H9 (cell line): Measurements from ENCODE around the gene POU2F3. TPM values are rescaled to one million over a fixed set of nuclear protein-coding genes. Genes with fewer than 3 reads are reported as not detected.
A peak's percentile ranks its signal among the peaks of the same experiment; 100 is the strongest.

ENCODE experiments used
- DNase-seq: peaks from one replicate; pipeline ENCODE4 v3.0.0-alpha.2; 2017
- H2AFZ ChIP-seq: one replicate; pipeline ENCODE4 v1.6.1; 2013; ENCODE audit warnings: mild to moderate bottlenecking, low read length, control low read depth, moderate library complexity
- H2AK5ac ChIP-seq: 2 replicates; pipeline ENCODE4 v1.6.1; 2013; ENCODE audit warnings: low read length, control low read depth, mixed read lengths; ENCODE audit not compliant: insufficient read length
- H2BK120ac ChIP-seq: one replicate; pipeline ENCODE4 v1.6.1; 2013; ENCODE audit warnings: low read depth, mild to moderate bottlenecking, low read length, control low read depth, inconsistent platforms; ENCODE audit not compliant: poor library complexity, severe bottlenecking
- H2BK12ac ChIP-seq: 2 replicates; pipeline ENCODE4 v1.6.1; 2013; ENCODE audit warnings: low read length, control low read depth, mixed read lengths, low read depth; ENCODE audit not compliant: insufficient read length
- H2BK15ac ChIP-seq: 2 replicates; pipeline ENCODE4 v1.6.1; 2013; ENCODE audit warnings: low read depth, low read length, control low read depth
- H2BK20ac ChIP-seq: one replicate; pipeline ENCODE4 v1.6.1; 2013; ENCODE audit warnings: low read depth, mild to moderate bottlenecking, low read length, control low read depth, inconsistent platforms; ENCODE audit not compliant: poor library complexity, severe bottlenecking
- H2BK5ac ChIP-seq: 2 replicates; pipeline ENCODE4 v1.6.1; 2013; ENCODE audit warnings: low read length, control low read depth, mixed read lengths; ENCODE audit not compliant: insufficient read length
- H3K14ac ChIP-seq: 2 replicates; pipeline ENCODE4 v1.6.1; 2013; ENCODE audit warnings: low read length, control low read depth; ENCODE audit not compliant: insufficient read depth
- H3K18ac ChIP-seq: 2 replicates; pipeline ENCODE4 v1.6.1; 2013; ENCODE audit warnings: low read depth, mild to moderate bottlenecking, mixed read lengths, low read length, control low read depth; ENCODE audit not compliant: insufficient read length
- H3K23ac ChIP-seq: 2 replicates; pipeline ENCODE4 v1.6.1; 2013; ENCODE audit warnings: low read length, control low read depth, mixed read lengths, low read depth; ENCODE audit not compliant: insufficient read length
- H3K23me2 ChIP-seq: 2 replicates; pipeline ENCODE4 v1.6.1; 2013; ENCODE audit warnings: low read depth, mild to moderate bottlenecking, mixed read lengths, low read length, control low read depth; ENCODE audit not compliant: insufficient read length, poor library complexity, severe bottlenecking
- H3K27ac ChIP-seq: 2 replicates; pipeline ENCODE4 v1.5.1; 2013; ENCODE audit warnings: low read length, control low read depth, mixed read lengths, low read depth; ENCODE audit not compliant: insufficient read length
- H3K27me3 ChIP-seq: 2 replicates; pipeline ENCODE4 v1.6.1; 2013; ENCODE audit warnings: low read length, control low read depth, inconsistent platforms; ENCODE audit not compliant: insufficient read depth
- H3K4ac ChIP-seq: 2 replicates; pipeline ENCODE4 v1.6.1; 2013; ENCODE audit warnings: low read depth, mild to moderate bottlenecking, control low read depth, inconsistent platforms, low read length, moderate library complexity
- H3K4me1 ChIP-seq: 2 replicates; pipeline ENCODE4 v1.6.1; 2013; ENCODE audit warnings: low read length, control low read depth, inconsistent platforms; ENCODE audit not compliant: insufficient read depth
- H3K4me2 ChIP-seq: 2 replicates; pipeline ENCODE4 v1.6.1; 2013; ENCODE audit warnings: low read length, control low read depth, mixed read lengths; ENCODE audit not compliant: insufficient read length, insufficient read depth
- H3K56ac ChIP-seq: 2 replicates; pipeline ENCODE4 v1.6.1; 2013; ENCODE audit warnings: low read depth, mild to moderate bottlenecking, mixed read lengths, low read length, control low read depth; ENCODE audit not compliant: insufficient read length
- H3K79me1 ChIP-seq: 2 replicates; pipeline ENCODE4 v1.6.1; 2013; ENCODE audit warnings: low read depth, mild to moderate bottlenecking, moderate library complexity, low read length, control low read depth, inconsistent platforms; ENCODE audit not compliant: insufficient read depth, poor library complexity, severe bottlenecking
- H3K79me2 ChIP-seq: 2 replicates; pipeline ENCODE4 v1.6.1; 2013; ENCODE audit warnings: low read length, control low read depth, inconsistent platforms; ENCODE audit not compliant: insufficient read depth
- H3K9ac ChIP-seq: 2 replicates; pipeline ENCODE4 v1.6.1; 2013; ENCODE audit warnings: low read length, control low read depth, mixed read lengths; ENCODE audit not compliant: insufficient read length; ENCODE audit errors: extremely low read depth
- H3K9me3 ChIP-seq: one replicate; pipeline ENCODE4 v1.6.1; 2013; ENCODE audit warnings: low read depth, low read length, inconsistent platforms; ENCODE audit not compliant: control insufficient read depth
- H3T11ph ChIP-seq: one replicate; pipeline ENCODE4 v1.6.1; 2013; ENCODE audit warnings: mild to moderate bottlenecking, low read length, control low read depth, inconsistent platforms
- H4K20me1 ChIP-seq: one replicate; pipeline ENCODE4 v1.6.1; 2013; ENCODE audit not compliant: control insufficient read depth, insufficient read length, insufficient read depth
- H4K5ac ChIP-seq: 2 replicates; pipeline ENCODE4 v1.6.1; 2013; ENCODE audit warnings: low read depth, mild to moderate bottlenecking, mixed read lengths, low read length, control low read depth; ENCODE audit not compliant: insufficient read length
- H4K8ac ChIP-seq: replicated peaks from 2 replicates; pipeline ENCODE4 v1.6.1; 2013; ENCODE audit warnings: low read length, control low read depth, mixed read lengths, low read depth; ENCODE audit not compliant: insufficient read length
- H4K91ac ChIP-seq: 2 replicates; pipeline ENCODE4 v1.6.1; 2013; ENCODE audit warnings: low read depth, mild to moderate bottlenecking, moderate library complexity, mixed read lengths, low read length, control low read depth; ENCODE audit not compliant: insufficient read length
- H3K27ac Mint-ChIP-seq, 3 experiments: 2 replicates in 2 of 3; 3 replicates in 1 of 3; pipeline ENCODE4 v1.8.0; 2020 to 2021; ENCODE audit warnings: mixed read lengths in 3 of 3, mild to moderate bottlenecking in 1 of 3, moderate library complexity in 1 of 3
- H3K27me3 Mint-ChIP-seq: 2 replicates; pipeline ENCODE4 v1.8.0; 2021; ENCODE audit warnings: low read depth, mild to moderate bottlenecking, moderate library complexity, mixed read lengths
- H3K36me3 Mint-ChIP-seq, 3 experiments: 2 replicates in 2 of 3; 3 replicates in 1 of 3; pipeline ENCODE4 v1.8.0; 2020 to 2021; ENCODE audit warnings: low read depth in 3 of 3, mixed read lengths in 3 of 3; ENCODE audit not compliant: insufficient read depth in 1 of 3
- H3K4me1 Mint-ChIP-seq, 2 experiments: 2 replicates each; pipeline ENCODE4 v1.8.0; 2020; ENCODE audit warnings: mixed read lengths in 2 of 2
- H3K4me3 Mint-ChIP-seq, 2 experiments: 2 replicates in 1 of 2; 3 replicates in 1 of 2; pipeline ENCODE4 v1.8.0; 2020 to 2021; ENCODE audit warnings: mild to moderate bottlenecking in 2 of 2, mixed read lengths in 2 of 2, moderate library complexity in 1 of 2
- H3K9me3 Mint-ChIP-seq, 2 experiments: 2 replicates in 1 of 2; 3 replicates in 1 of 2; pipeline ENCODE4 v1.8.0; 2020; ENCODE audit warnings: mild to moderate bottlenecking in 2 of 2, mixed read lengths in 2 of 2, moderate library complexity in 1 of 2
- CTCF ChIP-seq: fragments of 200-600 bp; sonication (generic); conservative IDR thresholded peaks from 3 replicates; pipeline ENCODE4 v1.8.0; 2021; ENCODE audit warnings: antibody characterized with exemption, mild to moderate bottlenecking
- WGBS: extraction: QIAGEN DNeasy Blood & Tissue Kit; methylation state at CpG from one replicate; pipeline ENCODE4 v1.1.7; 2013; ENCODE audit warnings: missing lambda C conversion rate, low lambda C conversion rate, mixed read lengths; ENCODE audit not compliant: insufficient read length; ENCODE audit errors: extremely low coverage; 5-methylcytosine and 5-hydroxymethylcytosine counted together
- total RNA-seq: library from RNA; stranded (reverse); gene quantifications from 2 replicates; pipeline ENCODE4 v1.2.1, GENCODE V29; 2021

The POU2F3 gene
- total RNA-seq, 1 experiment from 2014 or later: 1.1 TPM

- no peaks in the 10 kb centered on the region for H3K27me3 ChIP-seq
- no peak overlapping the region for H2BK12ac ChIP-seq
- no peak overlapping the region for H3K9ac ChIP-seq
- H3K27me3 Mint-ChIP-seq: no peaks in the 10 kb centered on the region
- no peaks in the 10 kb centered on the region for H4K20me1 ChIP-seq
- peak; percentile 36 for DNase-seq
- H2BK20ac ChIP-seq: no peak overlapping the region
- H2BK5ac ChIP-seq: no peak overlapping the region
- H4K5ac ChIP-seq: no peak overlapping the region
- no peaks in the 10 kb centered on the region for H3K9me3 ChIP-seq
- no peak overlapping the region for H3T11ph ChIP-seq
- no peak overlapping the region for H3K18ac ChIP-seq
- H3K23ac ChIP-seq: no peak overlapping the region
- no peak overlapping the region for H3K56ac ChIP-seq
- no peak overlapping the region for H3K14ac ChIP-seq
- H3K36me3 Mint-ChIP-seq: peaks cover 3 to 9% (median 5%) of the 10 kb centered on the region in 3 experiments; a peak in 4 of 7 replicates
- H4K8ac ChIP-seq: no peak overlapping the region
- no peak overlapping the region for H3K4ac ChIP-seq
- WGBS: no CpG with 5 or more reads among the region's 8 CpGs
- no peak overlapping the region for H2BK15ac ChIP-seq
- peaks cover 17% of the 10 kb centered on the region for H3K23me2 ChIP-seq
- H3K4me2 ChIP-seq: peak overlapping the region; percentile 77
- H3K27ac ChIP-seq: no peak overlapping the region
- peak overlapping the region; percentile 88 for H2AFZ ChIP-seq
- H3K27ac Mint-ChIP-seq: no peak overlapping the region
- no peak overlapping the region for H4K91ac ChIP-seq
- peak; percentile 73 for TF ChIP-seq CTCF
- no peaks in the 10 kb centered on the region for H3K79me1 ChIP-seq
- no peaks in the 10 kb centered on the region for H3K9me3 Mint-ChIP-seq
- H2BK120ac ChIP-seq: no peak overlapping the region
- peaks cover 26 to 33% of the 10 kb centered on the region in 2 experiments for H3K4me1 Mint-ChIP-seq
- 0 out of 2 replicates have a peak, but pooled peaks cover 3% of the 10 kb centered on the region for H3K4me1 ChIP-seq
- peak overlapping the region; percentile 73 to 74 for H3K4me3 Mint-ChIP-seq
- H3K79me2 ChIP-seq: peaks cover 9% of the 10 kb centered on the region
- no peak overlapping the region for H2AK5ac ChIP-seq
Measured at GRCh38 chr11:120334894-120335462, 95.0 kb downstream of the POU2F3 start.
